HG02884 (cell line): ENCODE measurements around the gene ABCC8.

Experiments
- ATAC-seq: cut with Tn5 transposase; IDR thresholded peaks from one replicate; pipeline ENCODE4 v1.9.1; 2021; ENCODE audit warnings: mild to moderate bottlenecking, moderate library complexity; ENCODE audit not compliant: unreplicated experiment

ABCC8 gene

DNA sequence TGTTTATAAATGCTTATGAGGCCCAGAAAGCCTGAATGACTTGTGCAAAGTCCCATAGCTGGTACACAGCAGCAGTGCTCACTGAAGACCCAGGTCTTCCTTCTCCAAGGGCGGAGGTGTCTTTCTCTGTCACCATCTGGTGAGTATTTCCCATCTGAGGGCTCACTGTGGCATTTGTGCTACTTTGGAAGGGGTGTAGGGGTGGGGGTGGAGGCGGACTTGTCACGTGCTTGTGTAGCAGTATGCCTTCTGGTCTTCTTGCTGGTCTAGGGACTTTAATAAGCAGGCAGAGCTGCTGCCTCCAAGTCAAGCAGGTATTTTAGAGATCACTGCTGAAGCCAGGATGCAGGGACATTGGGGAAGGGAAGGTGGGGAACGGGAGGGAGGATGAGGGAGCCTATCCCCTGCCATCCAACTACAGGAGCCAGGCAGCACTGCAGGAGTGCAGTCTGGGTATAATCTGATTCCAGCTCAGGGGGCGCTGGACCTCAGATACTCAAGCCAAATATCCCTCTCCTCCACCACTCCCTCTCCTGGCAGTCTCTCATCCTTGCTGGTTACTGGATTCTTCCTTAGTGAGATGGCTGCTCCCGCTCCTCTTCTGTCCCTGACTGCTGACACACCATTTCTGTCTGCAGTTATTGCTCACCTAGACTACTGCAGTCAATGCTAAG is 3.4 kb downstream of the ABCC8 start:
- no peak for ATAC-seq

GRCh38 chr11:17472467-17472866 is 4.2 kb downstream of the ABCC8 start:
- ATAC-seq: no peak

GRCh38 chr11:17471501-17471900 is 5.1 kb downstream of the ABCC8 start:
- no peak for ATAC-seq

DNA sequence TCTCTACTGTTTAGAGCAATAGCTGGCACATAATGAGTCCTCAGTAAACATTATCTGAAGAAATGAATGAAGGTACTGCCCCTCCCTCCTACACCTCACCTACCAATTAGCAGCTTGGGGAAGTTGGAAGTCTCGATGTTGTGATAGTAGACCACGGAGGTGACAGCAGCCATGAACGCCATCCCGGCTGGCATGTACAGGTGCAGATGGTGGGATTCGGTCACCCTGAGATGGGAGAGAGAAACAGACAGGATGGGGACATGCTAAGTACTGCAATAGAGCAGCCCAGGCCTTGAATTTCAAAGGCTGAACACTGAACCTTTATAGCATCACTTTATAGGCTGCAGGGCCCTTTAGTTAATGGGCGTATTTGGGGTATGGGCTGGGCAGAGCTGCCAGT is 6.6 kb downstream of the ABCC8 start:
- no peak for ATAC-seq

DNA sequence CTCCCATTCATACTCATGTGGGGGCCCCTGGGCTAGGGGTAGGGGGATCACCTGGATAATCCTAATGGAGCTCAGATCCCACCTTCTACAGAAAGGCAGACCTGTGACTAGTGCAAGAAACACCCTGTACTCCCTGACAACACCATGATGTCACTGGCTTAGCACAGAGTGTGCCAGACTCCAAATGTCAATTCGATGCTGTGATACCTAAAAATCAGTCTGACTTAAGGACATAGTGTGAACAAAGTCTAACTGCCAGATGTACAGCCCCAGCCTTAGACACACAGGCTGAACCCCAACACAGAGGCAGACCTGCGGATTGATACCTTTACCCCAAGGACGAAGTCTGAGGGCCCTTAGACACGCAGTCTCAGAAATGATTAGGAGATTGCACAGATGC is 8.5 kb downstream of the ABCC8 start:
- ATAC-seq: no peak

DNA sequence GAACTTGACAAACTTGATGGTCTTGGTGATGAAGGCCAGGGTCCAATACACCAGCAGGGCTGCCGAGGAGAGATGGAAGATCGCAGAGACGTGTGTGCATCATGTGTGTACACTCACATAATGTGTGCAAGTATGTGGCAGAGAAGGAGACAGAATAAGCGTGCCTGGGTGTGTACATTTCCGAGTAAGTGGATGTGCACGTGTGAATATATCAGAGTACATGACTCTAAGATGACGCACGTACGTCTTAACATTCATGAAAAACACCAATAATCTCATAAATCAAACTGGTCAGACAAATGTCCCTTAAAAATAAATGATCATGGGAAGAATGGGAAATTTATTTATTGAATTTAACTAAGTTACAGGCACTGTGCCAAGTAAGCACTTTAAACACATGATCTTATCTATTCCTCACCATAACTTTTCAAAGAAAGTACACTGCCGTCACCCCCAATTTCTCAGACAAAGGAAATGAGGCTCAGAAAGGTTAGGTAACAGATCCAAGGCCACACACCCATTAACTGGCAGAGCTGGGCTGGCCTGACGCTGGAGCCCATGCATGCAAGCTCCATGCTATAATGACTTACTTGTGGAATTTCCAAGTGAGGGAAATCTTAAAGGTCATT is 13.0 kb downstream of the ABCC8 start:
- ATAC-seq: no peak

- no peak for ATAC-seq
Observed at GRCh38 chr11:17462940-17463339, 13.7 kb downstream of the ABCC8 start.

DNA sequence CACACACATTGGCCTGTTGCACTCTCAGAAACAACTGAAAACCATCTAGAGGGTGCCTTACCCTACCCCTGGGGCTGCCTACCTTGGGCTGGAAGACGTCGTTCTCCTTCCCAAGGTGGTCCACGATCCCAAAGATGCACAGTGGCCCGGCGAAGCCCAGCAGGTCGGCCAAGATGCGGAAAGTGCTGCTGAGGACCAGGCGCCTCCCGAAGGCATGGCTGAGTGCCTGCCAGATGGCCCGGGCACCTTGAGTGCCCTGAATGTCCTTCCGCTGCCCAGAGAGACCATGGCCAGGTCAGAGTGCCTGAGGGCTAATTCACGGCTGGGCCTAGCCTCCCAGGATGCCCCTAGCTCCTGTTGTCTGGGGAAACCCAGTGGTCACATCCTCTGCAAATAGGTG is 16.2 kb downstream of the ABCC8 start:
- ATAC-seq: no peak

GRCh38 chr11:17459236-17459896 is 17.3 kb downstream of the ABCC8 start:
- no peak for ATAC-seq

DNA sequence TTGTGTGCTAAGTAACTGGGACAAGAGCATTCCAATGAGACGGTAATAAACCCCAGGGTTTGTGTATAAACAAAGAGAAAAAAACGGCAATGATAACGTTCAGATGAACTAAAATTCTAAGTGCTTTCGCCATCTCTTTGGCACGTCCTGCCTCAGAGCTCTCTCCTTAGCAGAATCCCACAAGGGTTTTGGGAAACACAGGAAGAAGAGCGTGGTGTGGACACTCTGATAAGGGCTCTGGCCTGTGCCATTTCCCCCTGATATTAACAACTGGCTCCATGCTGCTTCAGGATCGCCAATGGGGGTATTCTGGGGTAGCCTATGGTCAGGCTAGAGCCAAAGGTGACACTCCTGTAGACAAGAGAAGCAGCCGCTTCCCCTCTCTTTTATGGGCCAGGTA is 18.4 kb downstream of the ABCC8 start:
- no peak for ATAC-seq

DNA sequence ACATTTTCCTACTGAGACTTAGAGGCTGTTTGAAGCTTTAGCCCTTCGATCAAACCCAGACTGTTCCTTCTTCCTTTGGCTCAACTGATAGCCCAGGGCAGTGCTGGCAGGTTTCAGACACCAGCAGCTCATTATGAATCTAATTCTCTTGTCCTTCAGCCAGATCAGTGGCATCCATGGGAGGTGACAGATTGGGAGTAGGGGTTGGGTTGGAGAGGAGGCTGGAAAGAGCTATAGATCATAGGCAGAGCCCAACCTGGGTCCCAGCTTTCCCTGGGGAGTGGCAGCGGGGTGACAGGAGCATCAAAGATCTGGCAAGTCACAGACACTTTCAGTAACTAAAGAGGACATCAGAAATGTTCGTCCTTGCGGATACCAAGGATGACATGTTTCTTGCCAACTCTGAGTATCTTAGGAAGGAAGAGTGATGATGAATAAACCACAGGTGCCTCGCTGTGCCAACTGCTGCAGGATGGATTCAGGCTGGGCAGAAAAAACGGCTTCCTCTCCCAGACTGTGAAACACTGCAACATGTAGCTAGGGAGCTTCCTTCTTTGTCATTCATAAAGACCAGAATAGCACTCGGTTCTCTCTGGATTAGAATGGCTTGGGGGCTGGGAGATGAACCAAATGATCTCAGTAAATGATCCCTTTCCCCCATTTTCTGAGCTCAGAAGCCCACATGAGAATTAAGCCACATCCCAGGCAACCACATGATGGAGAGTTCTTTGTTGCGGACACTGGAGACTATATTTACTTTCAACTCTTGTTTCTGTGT is 19.1 kb downstream of the ABCC8 start:
- ATAC-seq: no peak

- ATAC-seq: no peak
Observed at GRCh38 chr11:17452668-17453067, 24.0 kb downstream of the ABCC8 start.

- ATAC-seq: no peak
Observed at GRCh38 chr11:17449158-17449557, 27.5 kb downstream of the ABCC8 start.

- no peak for ATAC-seq
Observed at GRCh38 chr11:17446482-17446881, 30.2 kb downstream of the ABCC8 start.

DNA sequence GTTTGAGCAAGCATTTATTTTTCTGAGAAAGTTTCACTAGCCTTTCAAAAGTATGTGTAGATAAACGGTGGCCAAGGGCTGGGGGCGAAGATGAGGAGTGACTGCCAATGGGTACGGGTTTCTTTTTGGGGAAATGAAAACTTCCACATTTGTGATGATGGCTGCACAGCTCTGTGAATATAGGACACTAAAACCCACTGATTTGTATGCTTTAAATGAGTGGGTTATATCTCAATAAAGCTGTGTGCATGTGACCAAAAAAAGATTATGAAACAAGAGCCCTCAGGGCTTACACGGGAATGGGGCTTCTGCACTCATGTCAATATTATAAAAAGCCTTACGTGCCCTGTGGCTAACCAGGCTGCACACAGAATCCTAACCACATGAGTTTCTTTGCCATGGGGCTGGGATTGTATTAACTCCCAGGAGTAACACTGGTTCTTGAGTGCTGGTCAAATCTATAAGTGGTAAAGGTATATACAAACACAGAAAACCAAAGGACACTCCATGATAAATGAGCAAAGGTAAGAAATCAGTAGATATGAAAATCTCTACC is 31.3 kb downstream of the ABCC8 start:
- no peak for ATAC-seq

GRCh38 chr11:17443926-17444690 is 32.5 kb downstream of the ABCC8 start:
- no peak for ATAC-seq

GRCh38 chr11:17443423-17443822 is 33.2 kb downstream of the ABCC8 start:
- no peak for ATAC-seq

GRCh38 chr11:17443000-17443399 is 33.6 kb downstream of the ABCC8 start:
- no peak for ATAC-seq

DNA sequence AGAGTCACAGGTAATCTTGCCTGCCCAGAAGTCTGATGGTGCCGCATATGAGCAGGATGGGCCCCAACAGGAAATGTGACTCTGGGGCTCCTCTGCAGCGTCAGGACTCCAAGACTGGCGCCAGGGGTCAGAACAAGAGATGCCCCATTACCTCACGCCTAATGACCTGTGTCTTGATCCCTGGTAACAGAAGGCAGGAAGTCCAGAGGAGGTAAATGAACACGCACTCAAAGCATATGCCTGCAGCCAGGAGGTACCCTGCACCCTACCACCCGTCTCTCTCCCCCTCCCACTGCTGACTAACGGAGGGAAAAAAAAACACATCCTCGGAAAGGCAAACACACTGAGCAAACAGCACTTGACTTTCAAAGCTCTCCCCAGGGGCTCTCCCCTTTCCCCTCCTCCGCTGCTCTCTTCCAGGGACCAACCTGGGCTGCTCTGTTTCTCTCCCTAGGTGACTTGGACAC is 37.3 kb downstream of the ABCC8 start:
- ATAC-seq: no peak

DNA sequence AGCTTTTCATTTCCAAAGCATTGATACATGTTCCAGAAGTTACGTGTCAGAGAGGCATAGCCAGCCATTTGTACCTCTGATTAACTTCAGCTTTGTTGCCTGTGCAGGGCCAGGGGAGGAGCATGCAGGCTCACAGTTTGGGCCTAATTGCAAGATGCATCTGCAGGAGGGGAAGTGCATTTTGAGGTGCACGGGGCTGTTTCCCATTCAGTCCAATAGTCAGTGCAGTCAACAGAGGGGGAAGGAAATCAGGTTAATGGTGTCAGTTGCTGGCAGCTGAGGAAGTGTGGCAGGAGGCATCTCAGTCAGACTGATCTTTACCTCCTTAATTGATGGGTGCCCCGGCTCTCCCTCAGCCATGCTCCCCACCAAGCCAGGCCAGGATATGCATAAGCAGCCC is 39.3 kb downstream of the ABCC8 start:
- no peak for ATAC-seq
